Breast epithelium (tissue), 3 donors: Measurements from ENCODE around the gene ABCF3.

Experiments used
- POLR2A ChIP-seq: fragments of 450-650 bp; IDR thresholded peaks from one replicate; pipeline ENCODE4 v1.6.1; 2016; ENCODE audit warnings: antibody characterized with exemption, mild to moderate bottlenecking, moderate library complexity
- POLR2AphosphoS5 ChIP-seq, 3 donors: sonication (generic); formaldehyde crosslinking; IDR thresholded peaks; one replicate each; pipeline ENCODE4 v1.6.1; 2017; ENCODE audit warnings: antibody characterized with exemption in 3 of 3
- TF ChIP-seq, protein P1 (sequence below), 3 donors: fragments of 450-650 bp; IDR thresholded peaks; one replicate each; pipeline ENCODE4 v1.5.1; 2016 to 2017; ENCODE audit warnings: antibody characterized with exemption in 3 of 3, mild to moderate bottlenecking in 3 of 3, moderate library complexity in 3 of 3

DNA sequence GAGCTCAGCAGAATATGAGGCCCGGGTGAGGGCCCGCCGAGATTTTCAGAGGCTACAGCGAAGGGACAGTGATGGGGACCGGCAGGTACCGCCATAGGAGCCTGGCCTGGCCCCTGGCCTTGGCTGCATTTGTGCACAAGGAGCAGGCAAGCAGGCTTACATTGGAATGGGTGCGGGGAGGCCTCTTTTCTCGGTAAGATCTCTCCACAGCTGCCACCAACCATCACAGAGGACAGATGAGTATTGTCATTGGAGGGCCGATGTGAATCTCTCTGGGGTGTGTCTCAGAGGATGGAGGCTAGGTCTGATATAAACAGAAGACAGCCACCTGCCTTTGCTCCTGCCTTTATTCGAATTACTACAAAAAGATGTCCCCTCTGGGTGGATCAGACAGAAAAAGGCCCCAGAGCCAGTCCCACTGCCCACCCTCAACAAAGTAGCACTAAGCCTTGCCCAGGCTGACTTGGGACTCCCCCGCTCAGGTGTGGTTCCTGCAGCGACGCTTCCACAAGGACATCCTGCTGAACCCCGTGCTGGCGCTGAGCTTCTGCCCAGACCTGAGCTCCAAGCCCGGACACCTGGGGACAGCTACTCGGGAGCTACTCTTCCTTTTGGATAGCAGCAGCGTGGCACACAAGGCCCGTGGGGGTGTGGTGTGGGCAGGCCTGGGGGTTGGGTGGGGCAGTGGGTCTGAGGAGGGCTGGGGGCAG lies 48.8 kb downstream of the ABCF3 start:
- TF ChIP-seq POLR2AphosphoS5 (IDR thresholded peaks at IDR 0.05) (no peak), POLR2A (no peak)
- TF ChIP-seq, protein P1, sequence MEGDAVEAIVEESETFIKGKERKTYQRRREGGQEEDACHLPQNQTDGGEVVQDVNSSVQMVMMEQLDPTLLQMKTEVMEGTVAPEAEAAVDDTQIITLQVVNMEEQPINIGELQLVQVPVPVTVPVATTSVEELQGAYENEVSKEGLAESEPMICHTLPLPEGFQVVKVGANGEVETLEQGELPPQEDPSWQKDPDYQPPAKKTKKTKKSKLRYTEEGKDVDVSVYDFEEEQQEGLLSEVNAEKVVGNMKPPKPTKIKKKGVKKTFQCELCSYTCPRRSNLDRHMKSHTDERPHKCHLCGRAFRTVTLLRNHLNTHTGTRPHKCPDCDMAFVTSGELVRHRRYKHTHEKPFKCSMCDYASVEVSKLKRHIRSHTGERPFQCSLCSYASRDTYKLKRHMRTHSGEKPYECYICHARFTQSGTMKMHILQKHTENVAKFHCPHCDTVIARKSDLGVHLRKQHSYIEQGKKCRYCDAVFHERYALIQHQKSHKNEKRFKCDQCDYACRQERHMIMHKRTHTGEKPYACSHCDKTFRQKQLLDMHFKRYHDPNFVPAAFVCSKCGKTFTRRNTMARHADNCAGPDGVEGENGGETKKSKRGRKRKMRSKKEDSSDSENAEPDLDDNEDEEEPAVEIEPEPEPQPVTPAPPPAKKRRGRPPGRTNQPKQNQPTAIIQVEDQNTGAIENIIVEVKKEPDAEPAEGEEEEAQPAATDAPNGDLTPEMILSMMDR (IDR thresholded peaks at IDR 0.05), result no peak
